BE2C (cell line): Measurements from ENCODE around the gene USH2A.
A peak's percentile ranks its signal among the peaks of the same experiment; 100 is the strongest.

Experiments
- DNase-seq: peaks from one replicate; pipeline ENCODE4 v3.0.0-alpha.2; 2020
- H3K27me3 ChIP-seq: fragments of 250-450 bp; sonication (Bioruptor Pico); 2 replicates; pipeline ENCODE4 v1.5.1; 2020; ENCODE audit warnings: mild to moderate bottlenecking
- H3K36me3 ChIP-seq: fragments of 250-450 bp; sonication (Bioruptor Pico); 2 replicates; pipeline ENCODE4 v1.5.1; 2020; ENCODE audit warnings: mild to moderate bottlenecking
- H3K4me1 ChIP-seq: fragments of 250-450 bp; sonication (Bioruptor Pico); 2 replicates; pipeline ENCODE4 v1.5.1; 2020
- H3K4me3 ChIP-seq: 2 replicates; pipeline ENCODE4 v1.5.1; 2011; ENCODE audit warnings: low read depth, low read length
- H3K9me3 ChIP-seq: fragments of 250-450 bp; sonication (Bioruptor Pico); 2 replicates; pipeline ENCODE4 v1.5.1; 2020
- CTCF ChIP-seq: IDR thresholded peaks from 2 replicates; pipeline ENCODE4 v1.5.1; 2012; ENCODE audit warnings: mild to moderate bottlenecking, low read depth, low read length

USH2A gene

GRCh38 chr1:215631489-215631888 is 791.8 kb downstream of the USH2A start:
- no peaks in the 10 kb centered on the region for H3K27me3 ChIP-seq
- H3K36me3 ChIP-seq: no peaks in the 10 kb centered on the region
- H3K9me3 ChIP-seq: no peaks in the 10 kb centered on the region
- DNase-seq: peak; percentile 67
- no peak overlapping the region for H3K4me3 ChIP-seq
- H3K4me1 ChIP-seq: no peaks in the 10 kb centered on the region
- TF ChIP-seq CTCF: no peak

DNA sequence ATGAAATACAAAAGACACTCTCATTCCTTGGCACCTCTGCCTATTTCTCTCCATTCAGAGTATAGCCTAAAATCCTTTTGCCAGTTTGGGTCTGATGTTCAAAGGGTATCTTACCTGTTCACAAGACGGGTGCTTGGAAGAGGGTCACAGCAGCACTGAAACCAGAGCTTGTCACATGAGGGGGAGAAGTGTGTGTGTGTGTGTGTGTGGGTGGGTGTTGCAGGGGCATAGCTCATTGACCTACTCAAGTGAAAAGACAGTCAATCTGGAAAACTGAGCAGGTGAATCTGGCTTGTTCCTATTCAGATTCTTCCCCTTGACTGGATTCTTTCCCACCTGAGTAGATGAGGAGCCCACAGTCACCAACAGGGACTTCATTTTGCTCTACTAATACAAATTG is 792.2 kb downstream of the USH2A start:
- Histone ChIP-seq H3K36me3 (no peaks in the 10 kb centered on the region), H3K4me1 (no peaks in the 10 kb centered on the region), H3K9me3 (no peaks in the 10 kb centered on the region), H3K27me3 (no peaks in the 10 kb centered on the region), H3K4me3 (no peak overlapping the region)
- no peak for TF ChIP-seq CTCF
- DNase-seq: no peak

DNA sequence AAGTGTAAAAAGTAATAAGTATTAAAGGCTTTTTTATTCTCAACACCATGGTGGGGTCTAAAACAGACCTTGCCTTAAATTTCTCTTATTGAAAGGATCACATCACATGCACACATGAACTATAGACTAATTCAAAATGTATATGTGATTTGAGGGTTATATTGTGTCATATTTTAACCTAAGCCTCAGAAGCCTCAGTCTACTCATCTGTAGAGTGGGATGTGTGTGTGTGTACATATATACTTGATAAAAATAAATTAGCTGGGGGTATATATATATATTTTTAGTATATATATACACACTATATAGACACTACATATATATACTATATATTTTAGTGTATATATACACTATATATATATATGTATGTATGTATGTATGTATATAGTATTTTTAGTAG is 797.3 kb downstream of the USH2A start:
- H3K4me1 ChIP-seq: no peaks in the 10 kb centered on the region
- no peaks in the 10 kb centered on the region for H3K27me3 ChIP-seq
- TF ChIP-seq CTCF: no peak
- no peaks in the 10 kb centered on the region for H3K9me3 ChIP-seq
- H3K36me3 ChIP-seq: peaks cover 4% of the 10 kb centered on the region; the same call in 1 of the 2 replicates
- no peak for DNase-seq
- H3K4me3 ChIP-seq: no peak overlapping the region

GRCh38 chr1:215623162-215623561 is 800.1 kb downstream of the USH2A start:
- no peaks in the 10 kb centered on the region for H3K4me1 ChIP-seq
- TF ChIP-seq CTCF: no peak

DNA sequence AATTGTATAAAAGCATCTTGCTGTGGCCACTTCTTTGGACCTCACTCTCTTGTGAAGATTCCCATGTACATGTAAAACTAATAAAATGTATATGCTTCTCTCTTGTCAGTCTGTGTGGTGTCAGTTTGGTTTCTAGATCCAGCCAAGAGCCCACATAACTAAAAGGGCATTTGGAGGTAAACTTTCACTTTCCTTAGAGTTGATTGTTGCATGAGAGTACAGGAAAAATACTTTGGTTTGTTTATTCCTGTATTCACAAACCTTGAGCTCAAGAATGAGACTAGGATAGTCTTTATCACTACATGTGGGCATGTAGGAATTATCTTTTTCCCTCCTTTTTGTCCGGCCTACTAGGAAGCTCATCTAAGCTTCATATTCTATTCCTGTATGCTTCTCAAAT is 805.3 kb downstream of the USH2A start:
- Histone ChIP-seq H3K4me3 (no peak overlapping the region), H3K9me3 (no peaks in the 10 kb centered on the region), H3K27me3 (no peaks in the 10 kb centered on the region), H3K4me1 (peaks cover 3% of the 10 kb centered on the region; the same call in 1 of the 2 replicates), H3K36me3 (peaks cover 35% of the 10 kb centered on the region)
- DNase-seq: no peak
- no peak for TF ChIP-seq CTCF

More at GRCh38 chr1:215623162-215623561, 800.1 kb downstream of the USH2A start:
- H3K36me3 ChIP-seq: peaks cover 22% of the 10 kb centered on the region
- H3K27me3 ChIP-seq: no peaks in the 10 kb centered on the region
- DNase-seq: no peak
- no peak overlapping the region for H3K4me3 ChIP-seq
- H3K9me3 ChIP-seq: no peaks in the 10 kb centered on the region

- Histone ChIP-seq H3K36me3 (peaks cover 46% of the 10 kb centered on the region), H3K9me3 (no peaks in the 10 kb centered on the region), H3K27me3 (no peaks in the 10 kb centered on the region), H3K4me1 (peaks cover 3% of the 10 kb centered on the region; the same call in 1 of the 2 replicates), H3K4me3 (no peak overlapping the region)
- no peak for DNase-seq
- TF ChIP-seq CTCF: no peak
Observed at GRCh38 chr1:215612391-215612790, 810.9 kb downstream of the USH2A start.
